Gastrocnemius medialis (tissue), 4 donors: Measurements from ENCODE around the gene CST3. TPM values are rescaled to one million over a fixed set of nuclear protein-coding genes. Genes with fewer than 3 reads are reported as not detected.

ENCODE experiments used
- ATAC-seq, 2 donors: fragments of 150-250 bp; one replicate each; pipeline ENCODE4 v1.9.1; 2016
- DNase-seq, 2 donors: peaks; one replicate each; pipeline ENCODE4 v3.0.0-alpha.2; 2019
- H3K27ac ChIP-seq, 4 donors: fragments of 200-600 bp; sonication (generic); 1 replicate in 1 of 4; 2 replicates in 3 of 4; pipeline ENCODE4 v1.5.1; 2016 to 2018; ENCODE audit warnings: mild to moderate bottlenecking in 2 of 4, moderate library complexity in 1 of 4
- H3K27me3 ChIP-seq, 3 donors: fragments of 200-600 bp; sonication (generic) in 2 of 3; 1 replicate in 1 of 3; 2 replicates in 2 of 3; pipeline versions ENCODE4 v1.5.1 to v1.6.0; 2016 to 2019; ENCODE audit warnings: mild to moderate bottlenecking in 1 of 3, moderate library complexity in 1 of 3
- H3K36me3 ChIP-seq, 2 donors: fragments of 200-600 bp; sonication (generic) in 1 of 2; one replicate each; pipeline ENCODE4 v1.5.1; 2017 to 2018
- H3K4me1 ChIP-seq, 2 donors: fragments of 200-600 bp; sonication (generic) in 1 of 2; one replicate each; pipeline ENCODE4 v1.5.1; 2016 to 2017; ENCODE audit warnings: mild to moderate bottlenecking in 2 of 2
- H3K4me3 ChIP-seq, 4 donors: fragments of 200-600 bp; sonication (generic) in 3 of 4; 1 replicate in 1 of 4; 2 replicates in 3 of 4; pipeline ENCODE4 v1.5.1; 2016 to 2019; ENCODE audit warnings: mild to moderate bottlenecking in 2 of 4
- H3K9me3 ChIP-seq, 3 donors: fragments of 200-600 bp; sonication (generic) in 2 of 3; 1 replicate in 1 of 3; 2 replicates in 2 of 3; pipeline ENCODE4 v1.5.1; 2016 to 2019
- CTCF ChIP-seq, 5 experiments: fragments of 450-650 bp in 3 of 5; fragments of 200-600 bp in 2 of 5; sonication (generic) in 2 of 5; IDR thresholded peaks in 4 of 5; conservative IDR thresholded peaks in 1 of 5; 1 replicate in 4 of 5; 2 replicates in 1 of 5; pipeline ENCODE4 v1.5.1; 2016 to 2019; ENCODE audit warnings: antibody characterized with exemption in 5 of 5, mild to moderate bottlenecking in 3 of 5, moderate library complexity in 3 of 5
- POLR2A ChIP-seq, 2 donors: fragments of 450-650 bp; IDR thresholded peaks; one replicate each; pipeline ENCODE4 v1.6.1; 2017; ENCODE audit warnings: antibody characterized with exemption in 2 of 2, mild to moderate bottlenecking in 2 of 2, moderate library complexity in 2 of 2
- in situ Hi-C, 4 donors: fragments of 200-750 bp; cut with MboI; loops; one replicate each; pipeline versions ENCODE4 v1.15.0 to v1.8.0; 2017; ENCODE audit warnings: low sequenced_read_pairs in 4 of 4
- intact Hi-C: fragments of 100-400 bp; cut with DNase I; formaldehyde crosslinking; loops from one replicate; pipeline ENCODE4 v1.15.1; 2023; ENCODE audit warnings: low total_unique reads
- total RNA-seq, 4 donors: library from RNA; depleted of rRNA; stranded (reverse); fragments of >200 nt; gene quantifications; one replicate each; pipeline versions ENCODE4 v1.1.0 to v1.2.3, GENCODE V29; 2016

Gene CST3
- total RNA-seq, 4 donors from 2014 or later, result 461 to 1,821 (median 697) TPM

- in situ Hi-C loops, result loop anchor here (25.0 kb wide), 3 partner anchors 483 to 1417 kb away; partner anchors contain the start of genes ACSS1 (in 2 of the 4) and APMAP (in 1 of the 4)
- no peak overlapping the region for H3K4me3 ChIP-seq
- no peaks in the 10 kb centered on the region for H3K27me3 ChIP-seq
- H3K4me1 ChIP-seq, result peaks cover 25 to 27% of the 10 kb centered on the region in 2 donors
- DNase-seq (no peak), ATAC-seq (no peak)
- H3K9me3 ChIP-seq, result no peaks in the 10 kb centered on the region
- H3K36me3 ChIP-seq, result no peaks in the 10 kb centered on the region
- TF ChIP-seq CTCF (IDR thresholded peaks at IDR 0.05 in 4 of 5, conservative IDR thresholded peaks at IDR 0.05 in 1 of 5) (no peak), POLR2A (IDR thresholded peaks at IDR 0.05) (no peak)
- intact Hi-C loops, result no loop called here
- H3K27ac ChIP-seq, result no peak overlapping the region
Measured at GRCh38 chr20:23645575-23645974, 7.8 kb upstream of the CST3 start.

DNA sequence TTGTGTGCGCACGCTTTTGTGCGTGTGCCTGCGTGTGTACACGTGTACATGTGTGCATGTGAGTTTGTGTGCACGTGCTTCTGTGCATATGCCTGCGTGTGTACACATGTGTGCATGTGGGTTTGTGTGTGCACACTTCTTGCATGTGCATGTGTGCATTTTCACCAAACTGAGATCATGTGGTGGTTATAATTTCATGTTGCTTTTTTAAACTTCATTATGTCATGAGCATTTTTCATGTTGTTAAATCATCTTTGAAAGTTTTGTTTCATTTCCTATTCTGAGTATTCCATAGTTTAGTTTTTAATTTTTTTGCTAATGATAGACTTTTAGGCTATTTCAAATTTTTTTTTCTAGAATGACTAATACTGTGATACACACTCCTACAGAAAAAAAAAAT is 6.4 kb upstream of the CST3 start:
- H3K4me3 ChIP-seq, result no peak overlapping the region
- peaks cover 30 to 37% of the 10 kb centered on the region in 2 donors for H3K4me1 ChIP-seq
- DNase-seq (no peak), ATAC-seq (no peak)
- H3K9me3 ChIP-seq, result no peaks in the 10 kb centered on the region
- H3K36me3 ChIP-seq, result no peaks in the 10 kb centered on the region
- H3K27ac ChIP-seq, result peak overlapping the region in 1 of 4 donors; percentile 100
- in situ Hi-C loops, result loop anchor here (25.0 kb wide), 3 partner anchors 482 to 1418 kb away; partner anchors contain the start of genes ACSS1 (in 2 of the 4) and APMAP (in 1 of the 4)
- intact Hi-C loops, result loop anchor here (5.0 kb wide), 1 partner anchor 1348 kb away; the partner anchor contains the start of gene APMAP
- TF ChIP-seq CTCF (IDR thresholded peaks at IDR 0.05 in 4 of 5, conservative IDR thresholded peaks at IDR 0.05 in 1 of 5) (no peak), POLR2A (IDR thresholded peaks at IDR 0.05) (no peak)
- H3K27me3 ChIP-seq, result no peaks in the 10 kb centered on the region

DNA sequence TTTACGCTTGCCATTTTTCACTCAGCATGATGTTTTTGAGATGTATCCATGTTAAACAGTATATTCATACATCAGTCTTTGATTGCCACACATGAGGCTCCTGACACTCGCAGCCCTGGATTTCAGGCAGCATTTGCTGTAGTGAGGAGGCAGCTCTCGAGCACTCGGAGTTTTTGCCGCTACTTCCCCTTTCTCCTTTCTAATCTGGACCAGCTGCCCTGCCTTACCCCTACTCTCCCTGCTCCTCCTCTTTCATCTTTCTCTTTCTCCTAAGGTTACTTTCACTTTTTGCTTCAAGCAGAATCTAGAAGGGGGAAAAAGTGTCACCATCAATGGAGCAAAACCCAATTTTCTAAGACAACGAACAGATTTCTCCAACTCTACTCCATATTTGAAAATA is 5.9 kb upstream of the CST3 start:
- ATAC-seq (no peak), DNase-seq (no peak)
- TF ChIP-seq POLR2A (IDR thresholded peaks at IDR 0.05) (no peak), CTCF (IDR thresholded peaks at IDR 0.05 in 4 of 5, conservative IDR thresholded peaks at IDR 0.05 in 1 of 5) (no peak)
- Histone ChIP-seq H3K36me3 (no peaks in the 10 kb centered on the region), H3K9me3 (no peaks in the 10 kb centered on the region), H3K27me3 (no peaks in the 10 kb centered on the region), H3K4me3 (no peak overlapping the region), H3K4me1 (peaks cover 30 to 41% of the 10 kb centered on the region in 2 donors), H3K27ac (peak overlapping the region; percentile 80 to 100 (median 96))
- in situ Hi-C loops (loop anchor here (25.0 kb wide), 3 partner anchors 481 to 1419 kb away; partner anchors contain the start of genes ACSS1 (in 2 of the 4) and APMAP (in 1 of the 4)), intact Hi-C loops (loop anchor here (5.0 kb wide), 1 partner anchor 1349 kb away; the partner anchor contains the start of gene APMAP)

GRCh38 chr20:23641936-23642751 is 4.4 kb upstream of the CST3 start:
- Histone ChIP-seq H3K27ac (peak overlapping the region; percentile 80 to 100 (median 96)), H3K4me3 (no peak overlapping the region), H3K9me3 (no peaks in the 10 kb centered on the region), H3K4me1 (peaks cover 30 to 43% of the 10 kb centered on the region in 2 donors), H3K36me3 (no peaks in the 10 kb centered on the region), H3K27me3 (no peaks in the 10 kb centered on the region)
- in situ Hi-C loops (loop anchor here (25.0 kb wide), 3 partner anchors 480 to 1420 kb away; partner anchors contain the start of genes ACSS1 (in 2 of the 4) and APMAP (in 1 of the 4)), intact Hi-C loops (loop anchor here (5.0 kb wide), 1 partner anchor 1350 kb away; the partner anchor contains the start of gene APMAP)
- peak; percentile 84 to 87 for ATAC-seq
- TF ChIP-seq POLR2A (IDR thresholded peaks at IDR 0.05), result peak in 1 of 2 donors; percentile 41
- peak in 1 of 5 experiments; percentile 18 for TF ChIP-seq CTCF (IDR thresholded peaks at IDR 0.05 in 4 of 5, conservative IDR thresholded peaks at IDR 0.05 in 1 of 5)
- DNase-seq, result peak; percentile 92 to 97
